Activated T-cell treated with anti-CD3 and anti-CD28 coated beads for 1 hour (primary cell): Measurements from ENCODE around the gene MLLT10.
A peak's percentile ranks its signal among the peaks of the same experiment; 100 is the strongest.
"Not testable (repeated sequence)": the region's sequence is repeated elsewhere in the genome, so short reads cannot be mapped to it uniquely, and the experiment has no call there.

Experiments used
- DNase-seq: peaks from one replicate; pipeline ENCODE4 v3.0.0-alpha.2; 2020; ENCODE audit warnings: low read depth

MLLT10 gene

GRCh38 chr10:21699575-21699974 lies 165.5 kb downstream of the MLLT10 start:
- no peak for DNase-seq

GRCh38 chr10:21700474-21700873 lies 166.4 kb downstream of the MLLT10 start:
- no peak for DNase-seq

- no peak for DNase-seq
These were observed 168.6 kb downstream of the MLLT10 start for GRCh38 chr10:21702633-21703111.

GRCh38 chr10:21705142-21705827 lies 171.3 kb downstream of the MLLT10 start:
- DNase-seq: no peak

- no peak for DNase-seq
These were observed 171.8 kb downstream of the MLLT10 start for GRCh38 chr10:21705828-21706176.

- DNase-seq: no peak
These were observed 173.5 kb downstream of the MLLT10 start for GRCh38 chr10:21707498-21707897.

GRCh38 chr10:21712975-21713374 lies 178.9 kb downstream of the MLLT10 start:
- no peak for DNase-seq

GRCh38 chr10:21715531-21716195 lies 181.6 kb downstream of the MLLT10 start:
- DNase-seq: no peak

GRCh38 chr10:21717437-21718054 lies 183.5 kb downstream of the MLLT10 start:
- not testable (repeated sequence) for DNase-seq

GRCh38 chr10:21719502-21719901 lies 185.5 kb downstream of the MLLT10 start:
- no peak for DNase-seq

GRCh38 chr10:21720090-21720489 lies 186.1 kb downstream of the MLLT10 start:
- DNase-seq: no peak

- no peak for DNase-seq
These were observed 187.1 kb downstream of the MLLT10 start for GRCh38 chr10:21721000-21721665.

GRCh38 chr10:21722209-21722608 lies 188.2 kb downstream of the MLLT10 start:
- DNase-seq: no peak

- DNase-seq: no peak
These were observed 190.1 kb downstream of the MLLT10 start for GRCh38 chr10:21724020-21724589.

- peak; percentile 31 for DNase-seq
These were observed 190.8 kb downstream of the MLLT10 start for GRCh38 chr10:21724687-21725367.

- no peak for DNase-seq
These were observed 192.7 kb downstream of the MLLT10 start for GRCh38 chr10:21726601-21727225.

GRCh38 chr10:21727452-21728168 lies 193.6 kb downstream of the MLLT10 start:
- no peak for DNase-seq

GRCh38 chr10:21728618-21729017 lies 194.6 kb downstream of the MLLT10 start:
- no peak for DNase-seq

GRCh38 chr10:21732067-21732772 lies 198.2 kb downstream of the MLLT10 start:
- DNase-seq: no peak

- DNase-seq: no peak
These were observed 199.7 kb downstream of the MLLT10 start for GRCh38 chr10:21733710-21734109.
